ENCODE data around the gene TBCK.

TBCK gene

DNA sequence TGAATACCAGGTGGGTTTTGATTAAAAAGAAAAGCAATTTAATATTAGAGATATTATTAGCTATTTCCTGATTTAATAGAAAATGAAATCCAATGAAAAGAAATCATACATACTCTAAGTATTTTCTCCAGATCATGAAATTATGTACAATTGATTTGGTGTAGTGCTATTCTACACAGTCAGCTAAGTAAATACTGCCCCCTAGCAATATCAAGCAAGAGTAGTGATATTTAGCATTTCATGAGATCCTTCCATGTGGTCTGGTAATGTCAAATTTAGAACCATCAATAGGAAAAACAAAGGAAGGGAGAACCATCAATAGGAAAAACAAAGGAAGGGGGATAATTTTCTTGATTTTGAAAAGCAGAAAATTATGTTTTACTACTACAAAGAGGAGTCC is 114.6 kb downstream of the TBCK start:
- in situ Hi-C loops (cut with HindIII; ENCODE audit: low pct_ligation_motif_present, low sequenced_read_pairs), result no loop called here

DNA sequence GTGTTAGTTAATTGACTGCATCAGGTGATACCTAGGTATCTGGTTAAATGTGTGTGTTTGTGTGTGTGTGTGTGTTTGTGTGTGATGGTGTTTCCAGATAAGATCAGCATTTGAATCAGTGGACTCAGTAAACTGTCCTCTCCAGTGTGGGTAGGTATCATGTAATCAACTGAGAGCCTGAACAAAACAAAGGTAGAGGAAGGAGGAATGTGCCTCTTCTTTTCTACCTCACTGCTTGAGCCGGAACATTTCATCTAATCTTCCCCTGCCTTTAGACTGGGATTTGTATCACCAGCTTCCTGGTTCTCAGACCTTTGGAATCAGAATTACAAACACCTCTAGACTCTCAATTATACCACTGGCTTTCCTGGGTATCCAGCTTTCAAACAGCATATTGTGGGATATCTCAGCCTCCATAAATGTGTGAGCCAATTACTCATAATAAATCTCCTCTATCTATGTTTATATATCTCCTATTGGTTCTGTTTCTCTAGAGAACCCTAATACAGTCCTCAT is 120.5 kb downstream of the TBCK start:
- no peaks in the 10 kb centered on the region for H3K36me3 ChIP-seq (replicated peaks)
- no peak for DNase-seq
- no peak overlapping the region for H3K4me3 ChIP-seq (ENCODE audit: low read depth, low read length)

More for the DNA sequence above, 114.6 kb downstream of the TBCK start:
- no peak for DNase-seq
- no peaks in the 10 kb centered on the region for H3K27me3 ChIP-seq (replicated peaks)
- no peak overlapping the region for H3K27ac ChIP-seq
- H3K4me3 ChIP-seq (ENCODE audit: low read depth, low read length), result no peak overlapping the region
- TF ChIP-seq, protein P1, sequence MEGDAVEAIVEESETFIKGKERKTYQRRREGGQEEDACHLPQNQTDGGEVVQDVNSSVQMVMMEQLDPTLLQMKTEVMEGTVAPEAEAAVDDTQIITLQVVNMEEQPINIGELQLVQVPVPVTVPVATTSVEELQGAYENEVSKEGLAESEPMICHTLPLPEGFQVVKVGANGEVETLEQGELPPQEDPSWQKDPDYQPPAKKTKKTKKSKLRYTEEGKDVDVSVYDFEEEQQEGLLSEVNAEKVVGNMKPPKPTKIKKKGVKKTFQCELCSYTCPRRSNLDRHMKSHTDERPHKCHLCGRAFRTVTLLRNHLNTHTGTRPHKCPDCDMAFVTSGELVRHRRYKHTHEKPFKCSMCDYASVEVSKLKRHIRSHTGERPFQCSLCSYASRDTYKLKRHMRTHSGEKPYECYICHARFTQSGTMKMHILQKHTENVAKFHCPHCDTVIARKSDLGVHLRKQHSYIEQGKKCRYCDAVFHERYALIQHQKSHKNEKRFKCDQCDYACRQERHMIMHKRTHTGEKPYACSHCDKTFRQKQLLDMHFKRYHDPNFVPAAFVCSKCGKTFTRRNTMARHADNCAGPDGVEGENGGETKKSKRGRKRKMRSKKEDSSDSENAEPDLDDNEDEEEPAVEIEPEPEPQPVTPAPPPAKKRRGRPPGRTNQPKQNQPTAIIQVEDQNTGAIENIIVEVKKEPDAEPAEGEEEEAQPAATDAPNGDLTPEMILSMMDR (IDR thresholded peaks at IDR 0.05; ENCODE audit: low read depth, low read length, missing control alignments), result peak; percentile 45
- no peaks in the 10 kb centered on the region for H3K36me3 ChIP-seq (replicated peaks)

DNA sequence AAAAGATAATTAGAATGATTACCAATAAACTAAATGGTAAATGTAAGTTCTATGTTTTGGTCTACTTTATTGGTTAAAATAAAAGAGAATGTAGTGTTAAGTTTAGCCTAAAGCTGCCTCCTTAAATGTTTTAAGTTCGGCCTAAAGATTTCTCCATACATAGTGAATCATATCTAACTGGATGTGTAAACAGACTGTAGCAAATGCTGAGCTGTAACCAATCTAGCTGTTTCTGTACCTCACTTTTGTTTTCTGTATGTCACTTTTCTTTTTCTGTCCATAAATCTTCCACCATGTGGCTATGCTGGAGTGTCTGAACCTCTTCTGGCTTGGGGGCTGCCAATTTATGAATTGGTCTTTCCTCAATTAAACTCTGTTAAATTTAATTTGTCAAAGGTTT is 121.2 kb downstream of the TBCK start:
- in situ Hi-C loops (cut with HindIII; ENCODE audit: low pct_ligation_motif_present, low sequenced_read_pairs), result no loop called here
- TF ChIP-seq, protein P1 (IDR thresholded peaks at IDR 0.05; ENCODE audit: low read depth, low read length, missing control alignments), result no peak
- no peak for DNase-seq
- H3K27ac ChIP-seq, result no peak overlapping the region
- no peak overlapping the region for H3K4me3 ChIP-seq (ENCODE audit: low read depth, low read length)
- no peaks in the 10 kb centered on the region for H3K36me3 ChIP-seq (replicated peaks)
- no peaks in the 10 kb centered on the region for H3K27me3 ChIP-seq (replicated peaks)

More for the DNA sequence above, 120.5 kb downstream of the TBCK start:
- Histone ChIP-seq H3K27ac (no peak overlapping the region), H3K27me3 (replicated peaks) (no peaks in the 10 kb centered on the region)
- TF ChIP-seq, protein P1 (IDR thresholded peaks at IDR 0.05; ENCODE audit: low read depth, low read length, missing control alignments), result no peak
- in situ Hi-C loops (cut with HindIII; ENCODE audit: low pct_ligation_motif_present, low sequenced_read_pairs), result no loop called here

DNA sequence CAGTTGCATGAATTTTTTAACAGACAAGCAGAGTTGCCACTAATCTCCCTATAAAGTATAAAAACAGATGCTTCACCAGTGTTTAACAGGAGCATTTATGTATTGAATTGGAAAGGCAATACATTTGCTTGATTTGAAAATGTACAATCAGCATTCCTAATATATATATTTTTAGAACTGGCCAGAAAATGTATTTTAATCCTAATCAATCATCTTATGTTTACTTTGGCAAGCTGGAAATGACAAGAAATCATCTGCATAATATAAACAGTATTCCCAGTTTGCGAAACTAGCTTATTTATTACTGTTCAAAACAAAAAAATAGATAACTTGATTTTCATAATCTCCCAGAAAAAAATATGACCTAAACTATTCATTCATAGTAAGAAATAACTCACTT is 123.9 kb downstream of the TBCK start:
- no peak overlapping the region for H3K27ac ChIP-seq
- TF ChIP-seq, protein P1 (IDR thresholded peaks at IDR 0.05; ENCODE audit: low read depth, low read length, missing control alignments), result no peak
- no peak overlapping the region for H3K4me3 ChIP-seq (ENCODE audit: low read depth, low read length)
- no peak for DNase-seq
- no peaks in the 10 kb centered on the region for H3K27me3 ChIP-seq (replicated peaks)
- no peaks in the 10 kb centered on the region for H3K36me3 ChIP-seq (replicated peaks)
- in situ Hi-C loops (cut with HindIII; ENCODE audit: low pct_ligation_motif_present, low sequenced_read_pairs), result no loop called here

DNA sequence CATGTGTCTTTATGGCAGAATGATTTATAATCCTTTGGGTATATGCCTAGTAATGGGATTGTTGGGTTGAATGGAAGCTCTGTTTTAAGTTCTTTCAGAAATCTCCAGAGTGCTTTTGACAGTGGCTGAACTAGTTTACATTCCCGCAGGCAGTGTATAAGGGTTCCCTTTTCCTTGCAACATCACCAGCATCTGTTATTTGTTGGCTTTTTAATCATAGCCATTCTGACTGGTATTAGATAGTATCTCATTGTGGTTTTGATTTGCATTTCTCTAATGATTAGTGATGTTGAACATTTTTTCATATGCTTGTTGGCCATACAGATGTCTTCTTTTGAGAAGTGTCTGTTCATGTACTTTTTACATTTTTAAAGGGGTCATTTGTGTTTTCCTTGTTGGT is 129.8 kb downstream of the TBCK start:
- no peaks in the 10 kb centered on the region for H3K27me3 ChIP-seq (replicated peaks)
- in situ Hi-C loops (cut with HindIII; ENCODE audit: low pct_ligation_motif_present, low sequenced_read_pairs), result no loop called here
- TF ChIP-seq, protein P1 (IDR thresholded peaks at IDR 0.05; ENCODE audit: low read depth, low read length, missing control alignments), result no peak
- H3K36me3 ChIP-seq (replicated peaks), result no peaks in the 10 kb centered on the region
- H3K4me3 ChIP-seq (ENCODE audit: low read depth, low read length), result no peak overlapping the region
- DNase-seq, result no peak
- H3K27ac ChIP-seq, result no peak overlapping the region

DNA sequence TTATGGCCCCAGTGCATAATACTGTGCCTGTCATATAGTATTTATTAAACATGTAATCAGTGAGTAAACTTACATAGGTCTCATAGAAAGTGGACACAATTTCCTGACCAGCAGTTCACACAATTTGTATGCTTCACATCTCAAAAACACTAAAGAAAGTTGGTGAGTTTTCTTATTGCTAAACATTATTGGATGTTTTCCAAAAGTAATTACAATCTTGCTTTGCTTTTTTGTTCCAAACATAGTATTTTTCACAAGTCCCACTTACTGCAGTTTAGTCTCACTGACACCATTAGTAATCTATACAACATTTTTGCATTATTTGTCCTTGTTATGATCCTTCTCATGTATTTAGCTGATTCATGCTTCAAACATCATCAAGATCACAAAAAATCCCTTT is 132.5 kb downstream of the TBCK start:
- TF ChIP-seq, protein P1 (IDR thresholded peaks at IDR 0.05; ENCODE audit: low read depth, low read length, missing control alignments), result no peak
- Histone ChIP-seq H3K4me3 (ENCODE audit: low read depth, low read length) (no peak overlapping the region), H3K36me3 (replicated peaks) (no peaks in the 10 kb centered on the region), H3K27me3 (replicated peaks) (no peaks in the 10 kb centered on the region), H3K27ac (no peak overlapping the region)
- no peak for DNase-seq
- in situ Hi-C loops (cut with HindIII; ENCODE audit: low pct_ligation_motif_present, low sequenced_read_pairs), result no loop called here
